Esophagus squamous epithelium (tissue), 5 donors: Measurements from ENCODE around the gene PRKCE. TPM values are rescaled to one million over a fixed set of nuclear protein-coding genes. Genes with fewer than 3 reads are reported as not detected.

ENCODE experiments used
- DNase-seq: peaks from one replicate; lab custom pipeline; 2025; lab: John Stamatoyannopoulos, UW
- H3K27ac ChIP-seq, 4 donors: fragments of 200-600 bp; sonication (generic); one replicate each; pipeline ENCODE4 v1.5.1; 2016 to 2019; ENCODE audit warnings: mild to moderate bottlenecking in 1 of 4
- H3K27me3 ChIP-seq, 4 donors: fragments of 200-600 bp; sonication (generic); 1 replicate in 3 of 4; 2 replicates in 1 of 4; pipeline versions ENCODE4 v1.5.1 to v1.6.0; 2017 to 2021; ENCODE audit warnings: antibody characterized with exemption in 1 of 4
- H3K36me3 ChIP-seq, 3 donors: fragments of 200-600 bp; sonication (generic); one replicate each; pipeline ENCODE4 v1.5.1; 2016 to 2019
- H3K4me1 ChIP-seq, 3 donors: fragments of 200-600 bp; sonication (generic); one replicate each; pipeline ENCODE4 v1.5.1; 2017 to 2019
- H3K4me3 ChIP-seq, 4 donors: fragments of 200-600 bp; sonication (generic); 1 replicate in 3 of 4; 2 replicates in 1 of 4; pipeline ENCODE4 v1.5.1; 2016 to 2019; ENCODE audit warnings: mild to moderate bottlenecking in 2 of 4, moderate library complexity in 1 of 4
- H3K9me3 ChIP-seq, 3 donors: fragments of 200-600 bp; sonication (generic); one replicate each; pipeline ENCODE4 v1.5.1; 2016 to 2019
- CTCF ChIP-seq, 6 experiments: fragments of 450-650 bp in 4 of 6; fragments of 200-600 bp in 2 of 6; sonication (generic) in 2 of 6; IDR thresholded peaks; one replicate each; pipeline ENCODE4 v1.5.1; 2016 to 2019; ENCODE audit warnings: antibody characterized with exemption in 6 of 6, mild to moderate bottlenecking in 4 of 6, moderate library complexity in 4 of 6
- POLR2A ChIP-seq, 4 donors: fragments of 450-650 bp; IDR thresholded peaks; one replicate each; pipeline ENCODE4 v1.6.1; 2017; ENCODE audit warnings: antibody characterized with exemption in 4 of 4, mild to moderate bottlenecking in 4 of 4, moderate library complexity in 3 of 4
- WGBS, 2 donors: methylation state at CpG; one replicate each; pipeline ENCODE4 v1.1.5; 2018; 5-methylcytosine and 5-hydroxymethylcytosine counted together
- intact Hi-C: fragments of 100-400 bp; cut with DNase I; formaldehyde crosslinking; loops from one replicate; pipeline ENCODE4 v1.15.0; 2022
- total RNA-seq, 4 donors: library from RNA; depleted of rRNA; stranded (reverse); fragments of >200 nt; gene quantifications; one replicate each; pipeline ENCODE4 v1.1.0, GENCODE V29; 2016
- donor health status: DM: yes; HTN: yes; CAD: no.

Gene PRKCE
- total RNA-seq, 4 donors from 2014 or later = 6.5 to 13.7 (median 9.9) TPM

- Histone ChIP-seq H3K36me3 (no peaks in the 10 kb centered on the region), H3K4me3 (no peak overlapping the region), H3K27ac (no peak overlapping the region), H3K27me3 (peaks cover 0 to 11% (median 0%) of the 10 kb centered on the region in 4 donors), H3K4me1 (peaks cover 7 to 43% (median 17%) of the 10 kb centered on the region in 3 donors), H3K9me3 (no peaks in the 10 kb centered on the region)
- TF ChIP-seq POLR2A (IDR thresholded peaks at IDR 0.05) = no peak
- no peak for TF ChIP-seq CTCF (IDR thresholded peaks at IDR 0.05)
- intact Hi-C loops = no loop called here
- WGBS, 2 donors = 79 to 94% methylated on average over 9 of the region's 9 CpGs
- no peak for DNase-seq
Measured at GRCh38 chr2:45647356-45647755, 4.1 kb upstream of the PRKCE start.

- TF ChIP-seq POLR2A (IDR thresholded peaks at IDR 0.05) (no peak), CTCF (IDR thresholded peaks at IDR 0.05) (no peak)
- Histone ChIP-seq H3K4me3 (no peak overlapping the region), H3K4me1 (peaks cover 12 to 47% (median 22%) of the 10 kb centered on the region in 3 donors), H3K27me3 (peaks cover 0 to 4% (median 0%) of the 10 kb centered on the region in 4 donors), H3K27ac (peak overlapping the region in 1 of 4 donors; percentile 100), H3K9me3 (no peaks in the 10 kb centered on the region), H3K36me3 (no peaks in the 10 kb centered on the region)
- DNase-seq = no peak
- WGBS, 2 donors = 90 to 92% methylated on average over 3 of the region's 3 CpGs
- intact Hi-C loops = loop anchor here (2.0 kb wide), 1 partner anchor 131 kb away; no protein-coding TSS in a partner anchor
Measured at GRCh38 chr2:45647986-45648520, 3.4 kb upstream of the PRKCE start.

- no peaks in the 10 kb centered on the region for H3K9me3 ChIP-seq
Measured at GRCh38 chr2:45648636-45649035, 2.8 kb upstream of the PRKCE start.

GRCh38 chr2:45649462-45649857 is 2.0 kb upstream of the PRKCE start:
- TF ChIP-seq POLR2A (IDR thresholded peaks at IDR 0.05) = no peak
- no peak for TF ChIP-seq CTCF (IDR thresholded peaks at IDR 0.05)
- no peaks in the 10 kb centered on the region for H3K36me3 ChIP-seq
- H3K4me1 ChIP-seq = peaks cover 12 to 50% (median 21%) of the 10 kb centered on the region in 3 donors
- intact Hi-C loops = loop anchor here (2.0 kb wide), 1 partner anchor 129 kb away; no protein-coding TSS in a partner anchor
- no peak for DNase-seq
- H3K4me3 ChIP-seq = peak overlapping the region; percentile 68 to 100 (median 89)
- 8 to 10% methylated on average over 8 to 10 of the region's 10 CpGs for WGBS, 2 donors
- no peaks in the 10 kb centered on the region for H3K27me3 ChIP-seq
- no peaks in the 10 kb centered on the region for H3K9me3 ChIP-seq
- peak overlapping the region; percentile 93 to 100 (median 99) for H3K27ac ChIP-seq

More at GRCh38 chr2:45648636-45649035, 2.8 kb upstream of the PRKCE start:
- H3K4me3 ChIP-seq = no peak overlapping the region
- DNase-seq = no peak
- H3K27ac ChIP-seq = peak overlapping the region in 1 of 4 donors; percentile 100
- H3K27me3 ChIP-seq = no peaks in the 10 kb centered on the region
- 77 to 89% methylated on average over 2 of the region's 2 CpGs for WGBS, 2 donors
- intact Hi-C loops = loop anchor here (2.0 kb wide), 1 partner anchor 130 kb away; no protein-coding TSS in a partner anchor
- no peak for TF ChIP-seq POLR2A (IDR thresholded peaks at IDR 0.05)
- TF ChIP-seq CTCF (IDR thresholded peaks at IDR 0.05) = no peak
- H3K4me1 ChIP-seq = peaks cover 8 to 47% (median 18%) of the 10 kb centered on the region in 3 donors
- H3K36me3 ChIP-seq = no peaks in the 10 kb centered on the region
